Mesendoderm (in vitro differentiated cells): ENCODE measurements around the gene OR4A15. TPM values are rescaled to one million over a fixed set of nuclear protein-coding genes. Genes with fewer than 3 reads are reported as not detected.

Experiments
- DNase-seq: peaks from one replicate; pipeline ENCODE4 v3.0.0; 2013
- H2AK5ac ChIP-seq: 2 replicates; pipeline ENCODE4 v1.6.1; 2013; ENCODE audit warnings: low read length, inconsistent platforms
- H2BK120ac ChIP-seq: 2 replicates; pipeline ENCODE4 v1.6.1; 2013; ENCODE audit warnings: low read depth, mild to moderate bottlenecking, low read length, moderate library complexity, mixed read lengths
- H2BK15ac ChIP-seq: replicated peaks from 2 replicates; pipeline ENCODE4 v1.6.1; 2013; ENCODE audit warnings: low read depth, mild to moderate bottlenecking, moderate library complexity
- H2BK5ac ChIP-seq: 2 replicates; pipeline ENCODE4 v1.6.1; 2013; ENCODE audit warnings: low read length, inconsistent platforms
- H3K18ac ChIP-seq: 2 replicates; pipeline ENCODE4 v1.6.1; 2013; ENCODE audit warnings: mild to moderate bottlenecking, low read length, mixed read lengths
- H3K23ac ChIP-seq: one replicate; pipeline ENCODE4 v1.6.1; 2013; ENCODE audit warnings: low read length
- H3K27ac ChIP-seq: 2 replicates; pipeline ENCODE4 v1.5.1; 2013; ENCODE audit warnings: low read depth, mild to moderate bottlenecking, inconsistent platforms, low read length, moderate library complexity
- H3K27me3 ChIP-seq: 2 replicates; pipeline ENCODE4 v1.6.1; 2013; ENCODE audit warnings: low read length, control low read depth, mild to moderate bottlenecking, inconsistent platforms; ENCODE audit not compliant: insufficient read depth, poor library complexity
- H3K36me3 ChIP-seq: 2 replicates; pipeline ENCODE4 v1.6.1; 2013; ENCODE audit warnings: low read length, inconsistent platforms; ENCODE audit not compliant: control insufficient read depth, insufficient read depth
- H3K4ac ChIP-seq: one replicate; pipeline ENCODE4 v1.6.1; 2013; ENCODE audit warnings: low read depth, mild to moderate bottlenecking, low read length, moderate library complexity
- H3K4me1 ChIP-seq: 2 replicates; pipeline ENCODE4 v1.6.1; 2013; ENCODE audit warnings: low read depth, low read length, inconsistent platforms; ENCODE audit not compliant: control insufficient read depth
- H3K4me2 ChIP-seq: 2 replicates; pipeline ENCODE4 v1.6.1; 2013; ENCODE audit warnings: low read length
- H3K4me3 ChIP-seq: 2 replicates; pipeline ENCODE4 v1.5.1; 2013; ENCODE audit warnings: mild to moderate bottlenecking, low read length
- H3K56ac ChIP-seq: one replicate; pipeline ENCODE4 v1.6.1; 2013; ENCODE audit warnings: low read length
- H3K79me1 ChIP-seq: 2 replicates; pipeline ENCODE4 v1.6.1; 2013; ENCODE audit warnings: low read length, inconsistent platforms
- H3K79me2 ChIP-seq: 2 replicates; pipeline ENCODE4 v1.6.1; 2013; ENCODE audit warnings: mild to moderate bottlenecking, low read length; ENCODE audit not compliant: control insufficient read depth, insufficient read depth
- H3K9ac ChIP-seq: 2 replicates; pipeline ENCODE4 v1.6.1; 2013; ENCODE audit warnings: low read length, inconsistent platforms
- H4K5ac ChIP-seq: one replicate; pipeline ENCODE4 v1.6.1; 2013; ENCODE audit warnings: low read length
- H4K8ac ChIP-seq: one replicate; pipeline ENCODE4 v1.6.1; 2013; ENCODE audit warnings: low read depth, mild to moderate bottlenecking, control low read depth, low read length, moderate library complexity
- WGBS: extraction: QIAGEN DNeasy Blood & Tissue Kit; methylation state at CpG from one replicate; pipeline ENCODE4 v1.1.7; 2013; ENCODE audit warnings: low lambda C conversion rate, missing lambda C conversion rate; ENCODE audit not compliant: insufficient coverage; ENCODE audit errors: extremely low coverage; 5-methylcytosine and 5-hydroxymethylcytosine counted together
- small RNA-seq: library from polyadenylated mRNA; stranded (forward); fragments of <200 nt; extraction: miRNeasy Mini kit (QIAGEN cat#:217004); gene quantifications from one replicate; pipeline ENCODE3, GENCODE V24; 2013; ENCODE audit not compliant: insufficient read depth

The OR4A15 gene

GRCh38 chr11:55401011-55401410 is 33.2 kb downstream of the OR4A15 start:
- Histone ChIP-seq H3K36me3 (no peaks in the 10 kb centered on the region), H4K5ac (no peak overlapping the region), H3K79me2 (no peaks in the 10 kb centered on the region), H3K27me3 (no peaks in the 10 kb centered on the region), H3K18ac (no peak overlapping the region), H2BK15ac (no peak overlapping the region), H2BK5ac (no peak overlapping the region), H2BK120ac (no peak overlapping the region), H3K4me3 (no peak overlapping the region), H3K79me1 (no peaks in the 10 kb centered on the region), H3K4ac (no peak overlapping the region), H3K9ac (no peak overlapping the region), H2AK5ac (no peak overlapping the region), H3K27ac (no peak overlapping the region), H3K4me1 (no peaks in the 10 kb centered on the region), H4K8ac (no peak overlapping the region), H3K4me2 (no peak overlapping the region), H3K56ac (no peak overlapping the region), H3K23ac (no peak overlapping the region)
- DNase-seq: no peak
- WGBS: no CpG with 5 or more reads among the region's 1 CpG

Small RNA genes lying within 50 kb of the gene (small RNA-seq; reads per million reads assigned to genes)
- not detected for gene OR4X7P
